CD14-positive monocyte (primary cell): Measurements from ENCODE around the gene DPH7. TPM values are rescaled to one million over a fixed set of nuclear protein-coding genes. Genes with fewer than 3 reads are reported as not detected.
"Not testable (repeated sequence)": the region's sequence is repeated elsewhere in the genome, so short reads cannot be mapped to it uniquely, and the experiment has no call there.

Experiments used
- DNase-seq, 3 donors: peaks; one replicate each; pipeline ENCODE4 v3.0.0-alpha.2; 2011 to 2022
- H2AFZ ChIP-seq: 2 replicates; pipeline ENCODE4 v1.6.0; 2012; ENCODE audit warnings: mild to moderate bottlenecking, low read depth, low read length, inconsistent platforms; ENCODE audit not compliant: insufficient read depth, poor library complexity, severe bottlenecking
- H3K27ac ChIP-seq, 2 donors: 1 replicate in 1 of 2; 2 replicates in 1 of 2; pipeline ENCODE4 v1.5.1; 2012 to 2013; ENCODE audit warnings: low read length in 2 of 2, control low read depth in 1 of 2, inconsistent platforms in 1 of 2, low read depth in 1 of 2, mild to moderate bottlenecking in 1 of 2
- H3K27me3 ChIP-seq, 2 donors: one replicate each; pipeline versions ENCODE4 v1.6.0 to v1.6.1; 2011 to 2013; ENCODE audit warnings: low read length in 2 of 2; ENCODE audit not compliant: control insufficient read depth in 2 of 2, insufficient read depth in 2 of 2
- H3K36me3 ChIP-seq, 2 donors: replicated peaks in 1 of 2; 1 replicate in 1 of 2; 2 replicates in 1 of 2; pipeline versions ENCODE4 v1.5.1 to v1.6.1; 2012 to 2013; ENCODE audit warnings: low read length in 2 of 2, control low read depth in 1 of 2, inconsistent platforms in 1 of 2, mild to moderate bottlenecking in 1 of 2; ENCODE audit not compliant: insufficient read depth in 2 of 2, control insufficient read depth in 1 of 2
- H3K4me1 ChIP-seq, 2 donors: 1 replicate in 1 of 2; 2 replicates in 1 of 2; pipeline versions ENCODE4 v1.5.1 to v1.6.1; 2012 to 2013; ENCODE audit warnings: low read length in 2 of 2, control low read depth in 1 of 2, inconsistent platforms in 1 of 2, mild to moderate bottlenecking in 1 of 2, moderate library complexity in 1 of 2; ENCODE audit not compliant: insufficient read depth in 2 of 2, control insufficient read depth in 1 of 2
- H3K4me2 ChIP-seq: replicated peaks from 2 replicates; pipeline ENCODE3; 2012; ENCODE audit warnings: low read length, moderate library complexity, mild to moderate bottlenecking; ENCODE audit not compliant: poor library complexity, severe bottlenecking; ENCODE audit errors: extremely low read depth
- H3K4me3 ChIP-seq, 3 experiments: fragments of 200-600 bp in 1 of 3; sonication (generic) in 1 of 3; replicated peaks in 1 of 3; 1 replicate in 2 of 3; 2 replicates in 1 of 3; pipeline ENCODE4 v1.5.1; 2011 to 2013; ENCODE audit warnings: low read length in 3 of 3, mild to moderate bottlenecking in 3 of 3, control low read depth in 2 of 3, low read depth in 2 of 3, inconsistent platforms in 1 of 3, moderate library complexity in 1 of 3
- H3K79me2 ChIP-seq: 2 replicates; pipeline ENCODE4 v1.6.0; 2012; ENCODE audit warnings: mild to moderate bottlenecking, control low read depth, inconsistent platforms, low read length, moderate library complexity; ENCODE audit not compliant: insufficient read depth
- H3K9ac ChIP-seq: 2 replicates; pipeline ENCODE4 v1.6.0; 2017; ENCODE audit warnings: low read length, mild to moderate bottlenecking; ENCODE audit not compliant: insufficient read depth, poor library complexity, severe bottlenecking
- H3K9me3 ChIP-seq, 2 donors: replicated peaks in 1 of 2; 1 replicate in 1 of 2; 2 replicates in 1 of 2; pipeline versions ENCODE4 v1.5.1 to v1.6.1; 2012 to 2013; ENCODE audit warnings: low read length in 2 of 2, control low read depth in 1 of 2; ENCODE audit not compliant: control insufficient read depth in 1 of 2, insufficient read depth in 1 of 2
- H4K20me1 ChIP-seq: 2 replicates; pipeline ENCODE4 v1.6.0; 2012; ENCODE audit warnings: mild to moderate bottlenecking, low read length, control low read depth, moderate library complexity; ENCODE audit not compliant: insufficient read depth
- H3K27ac Mint-ChIP-seq, 7 donors: one replicate each; pipeline ENCODE4 v1.8.0; 2020; ENCODE audit warnings: mild to moderate bottlenecking in 7 of 7, mixed read lengths in 7 of 7, moderate library complexity in 6 of 7, inconsistent platforms in 2 of 7
- H3K27me3 Mint-ChIP-seq, 3 donors: one replicate each; pipeline ENCODE4 v1.8.0; 2021 to 2022; ENCODE audit warnings: low read depth in 3 of 3, mild to moderate bottlenecking in 3 of 3, mixed read lengths in 3 of 3, moderate library complexity in 3 of 3, inconsistent platforms in 1 of 3
- H3K36me3 Mint-ChIP-seq, 2 donors: one replicate each; pipeline ENCODE4 v1.8.0; 2020; ENCODE audit warnings: mixed read lengths in 2 of 2, inconsistent platforms in 1 of 2, mild to moderate bottlenecking in 1 of 2
- H3K4me1 Mint-ChIP-seq: one replicate; pipeline ENCODE4 v1.8.0; 2020; ENCODE audit warnings: mild to moderate bottlenecking, mixed read lengths
- H3K4me3 Mint-ChIP-seq, 2 donors: one replicate each; pipeline ENCODE4 v1.8.0; 2020; ENCODE audit warnings: mild to moderate bottlenecking in 2 of 2, mixed read lengths in 2 of 2, moderate library complexity in 1 of 2
- H3K9me3 Mint-ChIP-seq, 7 donors: one replicate each; pipeline ENCODE4 v1.8.0; 2020 to 2022; ENCODE audit warnings: mixed read lengths in 7 of 7, mild to moderate bottlenecking in 6 of 7, moderate library complexity in 6 of 7, inconsistent platforms in 2 of 7
- CTCF ChIP-seq: fragments of 200-600 bp; IDR thresholded peaks from one replicate; pipeline ENCODE4 v1.8.0; 2022; ENCODE audit warnings: antibody characterized with exemption, mild to moderate bottlenecking
- WGBS: methylation state at CpG from one replicate; pipeline ENCODE4 v1.1.5; 2013; ENCODE audit warnings: missing lambda C conversion rate; ENCODE audit not compliant: insufficient coverage; 5-methylcytosine and 5-hydroxymethylcytosine counted together
- intact Hi-C, 2 donors: fragments of 100-400 bp; cut with micrococcal nuclease; formaldehyde crosslinking; loops; one replicate each; pipeline versions ENCODE4 v1.15.0 to v1.15.1; 2023
- polyA plus RNA-seq, 3 donors: library from polyadenylated mRNA; depleted of rRNA in 1 of 3; unstranded in 2 of 3; stranded (reverse) in 1 of 3; fragments of 300-500 nt in 2 of 3; fragments of >200 nt in 1 of 3; fragmentation: Illumina TruSeq in 2 of 3; gene quantifications; 1 replicate in 2 of 3; 2 replicates in 1 of 3; pipeline ENCODE4 v1.2.3, GENCODE V29; 2012 to 2021

DPH7 gene
- polyA plus RNA-seq, 3 donors: 13.1 to 45.6 (median 14.2) TPM

- Histone ChIP-seq H3K36me3 (no peaks in the 10 kb centered on the region), H3K9ac (no peak overlapping the region), H3K27ac (no peak overlapping the region), H3K79me2 (no peaks in the 10 kb centered on the region), H3K4me2 (no peak overlapping the region), H3K9me3 (no peaks in the 10 kb centered on the region), H3K4me1 (no peaks in the 10 kb centered on the region), H4K20me1 (no peaks in the 10 kb centered on the region), H2AFZ (no peak overlapping the region), H3K27me3 (no peaks in the 10 kb centered on the region), H3K4me3 (no peak overlapping the region)
- Mint-ChIP-seq H3K27ac (peak overlapping the region in 1 of 7 donors; percentile 40), H3K9me3 (peaks cover 0 to 6% (median 0%) of the 10 kb centered on the region in 7 donors), H3K36me3 (no peaks in the 10 kb centered on the region), H3K27me3 (peaks cover 0 to 2% (median 0%) of the 10 kb centered on the region in 3 donors), H3K4me3 (no peak overlapping the region), H3K4me1 (no peaks in the 10 kb centered on the region)
- no peak for DNase-seq
- TF ChIP-seq CTCF: no peak
- 94% methylated on average over 20 of the region's 30 CpGs for WGBS
- intact Hi-C loops: no loop called here
Observed at GRCh38 chr9:137514691-137515337, 63.9 kb downstream of the DPH7 start.

GRCh38 chr9:137513801-137514570 is 64.7 kb downstream of the DPH7 start:
- not testable (repeated sequence) for H3K27ac Mint-ChIP-seq

GRCh38 chr9:137513136-137513535 is 65.6 kb downstream of the DPH7 start:
- not testable (repeated sequence) for H3K36me3 Mint-ChIP-seq
- 100% methylated on average over 1 of the region's 5 CpGs for WGBS

More at GRCh38 chr9:137513801-137514570, 64.7 kb downstream of the DPH7 start:
- H3K79me2 ChIP-seq, H3K9ac ChIP-seq, H3K4me1 Mint-ChIP-seq, H3K27ac ChIP-seq, H3K27me3 ChIP-seq, H4K20me1 ChIP-seq, H3K9me3 Mint-ChIP-seq, H3K4me3 ChIP-seq, H3K9me3 ChIP-seq, H3K4me1 ChIP-seq, H2AFZ ChIP-seq, H3K36me3 ChIP-seq, H3K4me2 ChIP-seq, intact Hi-C loops, DNase-seq, H3K27me3 Mint-ChIP-seq, H3K36me3 Mint-ChIP-seq: not testable (repeated sequence)
- H3K4me3 Mint-ChIP-seq: peak overlapping the region in 1 of 2 donors; percentile 45
- 91% methylated on average over 25 of the region's 42 CpGs for WGBS

More at GRCh38 chr9:137513136-137513535, 65.6 kb downstream of the DPH7 start:
- H3K4me1 Mint-ChIP-seq, H3K27me3 Mint-ChIP-seq, DNase-seq, H3K27me3 ChIP-seq, H4K20me1 ChIP-seq, H3K9me3 Mint-ChIP-seq, H3K27ac ChIP-seq, H3K36me3 ChIP-seq, H3K4me3 ChIP-seq, H3K9ac ChIP-seq, H2AFZ ChIP-seq, intact Hi-C loops, H3K4me2 ChIP-seq, H3K4me3 Mint-ChIP-seq, H3K27ac Mint-ChIP-seq, H3K9me3 ChIP-seq, H3K4me1 ChIP-seq, H3K79me2 ChIP-seq: not testable (repeated sequence)
